GM10248 (cell line): ENCODE measurements around the gene MMP3.
A peak's percentile ranks its signal among the peaks of the same experiment; 100 is the strongest.

ENCODE experiments used
- CTCF ChIA-PET: fragments of 300-600 bp; sonication (Branson Sonifier 250); formaldehyde crosslinking; extraction: SDS; loops from one replicate; lab custom pipeline; 2021; ENCODE audit warnings: antibody characterized with exemption; lab: Yijun Ruan, JAX
- POLR2A ChIA-PET: fragments of 350-650 bp; sonication (Branson Sonifier 250); formaldehyde crosslinking; extraction: SDS; loops from one replicate; lab custom pipeline; 2020; ENCODE audit warnings: antibody characterized with exemption; lab: Yijun Ruan, JAX
- DNase-seq: peaks from one replicate; pipeline ENCODE4 v3.0.0; 2012; ENCODE audit errors: extremely low spot score
- TF ChIP-seq, protein P1 (sequence below): IDR thresholded peaks from 2 replicates; pipeline ENCODE4 v1.5.1; 2012; ENCODE audit warnings: mild to moderate bottlenecking, low read depth; ENCODE audit errors: extremely low read depth, missing control alignments, control extremely low read depth

The MMP3 gene

DNA sequence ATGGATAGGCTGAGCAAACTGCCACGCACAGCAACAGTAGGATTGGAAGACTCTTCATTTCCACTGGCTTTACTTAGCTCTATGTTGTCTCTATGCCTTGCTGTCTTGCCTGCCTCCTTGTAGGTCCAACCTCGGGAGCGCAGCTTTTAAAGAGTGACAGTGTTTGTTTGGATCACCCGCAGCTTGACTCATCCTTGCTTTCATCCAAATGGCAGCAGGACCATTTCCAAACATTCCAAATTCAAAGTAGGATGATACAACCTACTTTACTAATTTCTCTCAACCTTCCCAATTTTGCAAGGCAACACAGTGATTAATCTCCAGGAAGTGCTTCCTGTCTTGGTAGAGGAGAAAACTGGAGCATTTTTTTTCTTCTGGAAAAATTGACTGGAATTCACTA, at the start of gene MMP3:
TSS of gene MMP3 (minus strand) at position 121 of the 400 bp plus-strand sequence. CDS start at position 58, 63 bp downstream.
- DNase-seq, result no peak
- CTCF ChIA-PET, result interaction anchor here (0.9 to 1.5 kb wide), 4 partner anchors 11 to 59 kb away, joined by 3 read pairs; partner anchors contain the start of gene MMP12
- POLR2A ChIA-PET, result no interaction called here
- TF ChIP-seq, protein P1, sequence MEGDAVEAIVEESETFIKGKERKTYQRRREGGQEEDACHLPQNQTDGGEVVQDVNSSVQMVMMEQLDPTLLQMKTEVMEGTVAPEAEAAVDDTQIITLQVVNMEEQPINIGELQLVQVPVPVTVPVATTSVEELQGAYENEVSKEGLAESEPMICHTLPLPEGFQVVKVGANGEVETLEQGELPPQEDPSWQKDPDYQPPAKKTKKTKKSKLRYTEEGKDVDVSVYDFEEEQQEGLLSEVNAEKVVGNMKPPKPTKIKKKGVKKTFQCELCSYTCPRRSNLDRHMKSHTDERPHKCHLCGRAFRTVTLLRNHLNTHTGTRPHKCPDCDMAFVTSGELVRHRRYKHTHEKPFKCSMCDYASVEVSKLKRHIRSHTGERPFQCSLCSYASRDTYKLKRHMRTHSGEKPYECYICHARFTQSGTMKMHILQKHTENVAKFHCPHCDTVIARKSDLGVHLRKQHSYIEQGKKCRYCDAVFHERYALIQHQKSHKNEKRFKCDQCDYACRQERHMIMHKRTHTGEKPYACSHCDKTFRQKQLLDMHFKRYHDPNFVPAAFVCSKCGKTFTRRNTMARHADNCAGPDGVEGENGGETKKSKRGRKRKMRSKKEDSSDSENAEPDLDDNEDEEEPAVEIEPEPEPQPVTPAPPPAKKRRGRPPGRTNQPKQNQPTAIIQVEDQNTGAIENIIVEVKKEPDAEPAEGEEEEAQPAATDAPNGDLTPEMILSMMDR, result no peak

DNA sequence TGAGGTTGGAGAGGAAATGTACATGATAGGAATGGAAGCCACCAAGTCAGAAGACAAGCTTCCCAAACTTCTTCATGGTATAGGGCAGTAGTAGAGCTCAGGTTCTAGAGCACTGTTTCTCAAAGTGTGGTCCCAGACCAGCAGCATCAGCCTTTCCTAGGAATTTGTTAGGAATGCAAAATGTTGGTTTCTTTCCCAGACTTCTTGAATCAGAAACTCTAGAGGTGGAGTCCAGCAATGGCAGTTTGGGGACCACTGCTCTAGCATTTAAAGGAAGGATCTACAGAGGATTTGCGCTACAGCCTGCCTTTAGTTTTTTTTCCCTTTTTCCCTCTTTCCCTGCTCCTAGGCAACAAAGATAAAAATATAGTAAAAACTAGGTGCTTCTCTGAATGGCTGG, 48.3 kb upstream of the MMP3 start:
- TF ChIP-seq, protein P1, result no peak
- CTCF ChIA-PET, result interaction anchor here (1.0 to 1.6 kb wide), 4 partner anchors 15 to 81 kb away, joined by 3 to 5 read pairs (median 3); no protein-coding TSS in a partner anchor
- POLR2A ChIA-PET, result no interaction called here
- DNase-seq, result no peak

DNA sequence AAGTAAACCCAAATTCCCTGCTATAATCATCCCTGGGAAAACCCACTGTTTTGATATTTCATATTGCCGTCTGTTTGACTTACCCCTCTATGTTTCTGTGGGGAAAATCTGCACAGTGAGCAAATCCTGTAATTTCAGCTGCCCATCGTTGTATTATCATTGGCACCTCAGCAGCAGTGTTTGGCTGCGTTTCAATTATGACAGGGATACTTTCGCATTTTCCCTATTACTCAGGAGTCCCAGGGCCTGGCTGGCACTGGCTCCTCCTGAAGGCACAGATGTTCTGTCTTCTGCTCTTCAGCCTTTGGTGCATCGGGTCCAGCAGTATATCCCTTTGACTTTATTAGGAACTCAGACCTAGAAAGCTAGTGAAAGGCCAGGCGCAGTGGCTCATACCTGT, 43.6 kb upstream of the MMP3 start:
- CTCF ChIA-PET, result interaction anchor here (1.7 kb wide), 1 partner anchor 9 kb away, joined by 5 read pairs; no protein-coding TSS in a partner anchor
- TF ChIP-seq, protein P1, result no peak
- POLR2A ChIA-PET, result no interaction called here
- DNase-seq, result no peak

DNA sequence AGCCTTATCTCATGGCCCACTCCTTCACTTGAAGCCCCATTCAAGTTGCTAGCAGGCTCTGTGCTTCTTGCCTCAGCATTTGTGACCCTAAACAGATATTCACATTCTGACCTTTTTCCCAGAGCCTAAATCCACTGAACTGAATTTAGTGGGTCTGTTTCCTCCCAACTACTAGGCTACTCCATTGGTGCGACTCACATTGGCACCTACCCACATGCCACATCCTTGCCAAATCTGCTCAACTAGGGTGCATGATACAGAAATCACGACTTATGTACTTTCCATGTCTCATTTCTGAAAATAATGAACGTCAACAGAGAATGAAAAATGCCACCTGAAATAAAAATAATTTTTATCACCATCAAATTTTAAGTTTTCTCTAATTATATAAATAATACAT, 39.7 kb upstream of the MMP3 start:
- DNase-seq, result no peak
- CTCF ChIA-PET, result interaction anchor here (0.7 to 1.5 kb wide), 3 partner anchors 21 to 68 kb away, joined by 3 read pairs; no protein-coding TSS in a partner anchor
- TF ChIP-seq, protein P1, result no peak
- POLR2A ChIA-PET, result no interaction called here

DNA sequence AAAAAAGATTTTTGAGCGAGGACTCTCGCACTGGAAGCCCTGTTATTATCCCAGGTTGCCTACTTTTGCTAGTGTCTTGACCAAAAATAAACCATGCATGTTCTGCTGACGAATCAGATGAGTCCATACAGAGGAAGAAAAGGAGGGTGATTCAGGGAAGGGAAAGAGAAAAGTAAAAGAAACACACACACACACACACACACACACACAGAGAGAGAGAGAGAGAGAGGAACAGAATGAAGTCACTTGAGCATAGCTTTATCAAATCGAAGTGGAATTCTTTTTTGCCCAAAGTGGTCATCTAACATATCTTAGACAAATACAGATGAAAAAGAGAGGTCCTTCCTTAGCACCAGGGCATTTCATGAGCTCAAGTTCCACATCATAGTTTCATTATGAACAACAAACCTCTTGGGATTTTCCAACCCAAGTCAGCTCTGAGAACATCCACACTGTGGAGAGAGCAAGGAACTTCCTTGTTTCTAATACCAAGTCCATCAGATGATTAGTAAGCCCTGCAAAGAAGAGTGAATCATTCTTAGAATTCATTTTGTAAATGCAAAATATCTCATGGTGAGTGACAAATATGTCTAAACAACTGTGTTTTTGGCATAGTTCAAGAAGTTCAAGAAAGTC, 39.1 kb upstream of the MMP3 start:
- peak; percentile 12 for DNase-seq
- TF ChIP-seq, protein P1, result no peak
- POLR2A ChIA-PET, result no interaction called here
- CTCF ChIA-PET, result interaction anchor here (0.7 to 1.5 kb wide), 4 partner anchors 20 to 149 kb away, joined by 3 read pairs; no protein-coding TSS in a partner anchor

DNA sequence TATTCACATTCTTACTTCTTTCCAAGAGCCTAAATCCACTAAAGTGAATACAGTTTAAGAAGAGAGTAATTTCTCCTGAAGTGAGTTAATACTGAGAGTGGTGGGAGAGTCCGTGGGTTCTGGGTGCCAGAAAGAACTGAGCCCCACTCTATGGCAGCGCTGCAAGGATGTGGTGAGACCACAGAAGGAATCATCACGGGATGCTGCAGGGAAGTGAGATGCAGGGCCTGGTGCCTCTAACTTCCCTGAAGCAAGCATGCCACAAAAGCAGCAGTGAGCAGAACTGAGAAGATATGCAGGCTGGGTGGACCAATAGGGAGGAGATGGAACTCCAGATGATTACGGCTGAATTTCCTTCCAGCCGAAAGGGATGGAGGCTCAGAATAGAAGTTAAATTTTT, 36.4 kb upstream of the MMP3 start:
- POLR2A ChIA-PET, result no interaction called here
- CTCF ChIA-PET, result no interaction called here
- no peak for DNase-seq
- TF ChIP-seq, protein P1, result no peak
